IgD-negative memory B cell (primary cell): Measurements from ENCODE around the gene ST3GAL5. TPM values are rescaled to one million over a fixed set of nuclear protein-coding genes. Genes with fewer than 3 reads are reported as not detected.
"Not testable (repeated sequence)": the region's sequence is repeated elsewhere in the genome, so short reads cannot be mapped to it uniquely, and the experiment has no call there.

Experiments used
- H3K27ac Mint-ChIP-seq, 3 donors: one replicate each; pipeline ENCODE4 v1.8.0; 2020 to 2022; ENCODE audit warnings: mild to moderate bottlenecking in 3 of 3, mixed read lengths in 3 of 3, moderate library complexity in 1 of 3
- H3K27me3 Mint-ChIP-seq: one replicate; pipeline ENCODE4 v1.8.0; 2021; ENCODE audit warnings: mixed read lengths
- H3K36me3 Mint-ChIP-seq: one replicate; pipeline ENCODE4 v1.8.0; 2020; ENCODE audit warnings: mild to moderate bottlenecking, mixed read lengths
- H3K4me1 Mint-ChIP-seq, 3 donors: one replicate each; pipeline ENCODE4 v1.8.0; 2020 to 2022; ENCODE audit warnings: mixed read lengths in 3 of 3, mild to moderate bottlenecking in 1 of 3
- H3K4me3 Mint-ChIP-seq, 4 donors: one replicate each; pipeline ENCODE4 v1.8.0; 2020 to 2022; ENCODE audit warnings: mild to moderate bottlenecking in 4 of 4, mixed read lengths in 4 of 4, moderate library complexity in 3 of 4
- H3K9me3 Mint-ChIP-seq, 3 donors: one replicate each; pipeline ENCODE4 v1.8.0; 2020 to 2021; ENCODE audit warnings: mixed read lengths in 3 of 3, mild to moderate bottlenecking in 1 of 3
- polyA plus RNA-seq: library from polyadenylated mRNA; unstranded; fragments of 300-500 nt; fragmentation: Illumina TruSeq; gene quantifications from one replicate; pipeline ENCODE4 v1.2.3, GENCODE V29; 2021

Gene ST3GAL5
- polyA plus RNA-seq = 38.2 TPM

GRCh38 chr2:85888684-85889626 is at the start of gene ST3GAL5:
Gene ST3GAL5 (minus strand): TSS chr2:85888990. CDS start chr2:85888905, 85 bp downstream.
- Mint-ChIP-seq H3K27me3 (no peaks in the 10 kb centered on the region), H3K4me1 (peaks cover 57 to 66% (median 59%) of the 10 kb centered on the region in 3 donors), H3K27ac (peak within 1 kb of the TSS; percentile 94 to 98 (median 96)), H3K4me3 (peak within 1 kb of the TSS; percentile 97 to 100 (median 98)), H3K36me3 (peaks cover 8% of the 10 kb centered on the region), H3K9me3 (no peaks in the 10 kb centered on the region)

GRCh38 chr2:85938456-85938855 is 49.7 kb upstream of the ST3GAL5 start:
- H3K27ac Mint-ChIP-seq = no peak overlapping the region
- no peak overlapping the region for H3K4me3 Mint-ChIP-seq
- peaks cover 3% of the 10 kb centered on the region for H3K27me3 Mint-ChIP-seq
- H3K36me3 Mint-ChIP-seq = no peaks in the 10 kb centered on the region
- peaks cover 0 to 8% (median 3%) of the 10 kb centered on the region in 3 donors for H3K4me1 Mint-ChIP-seq
- H3K9me3 Mint-ChIP-seq = peaks cover 10 to 16% (median 16%) of the 10 kb centered on the region in 3 donors

GRCh38 chr2:85937069-85937439 is 48.3 kb upstream of the ST3GAL5 start:
- Mint-ChIP-seq H3K27ac (no peak overlapping the region), H3K27me3 (peaks cover 3% of the 10 kb centered on the region)

GRCh38 chr2:85936421-85937068 is 47.8 kb upstream of the ST3GAL5 start:
- H3K9me3 Mint-ChIP-seq = peaks cover 1 to 3% (median 2%) of the 10 kb centered on the region in 3 donors
- H3K27me3 Mint-ChIP-seq = peaks cover 3% of the 10 kb centered on the region
- H3K4me1 Mint-ChIP-seq = peaks cover 0 to 14% (median 7%) of the 10 kb centered on the region in 3 donors
- H3K36me3 Mint-ChIP-seq = no peaks in the 10 kb centered on the region
- no peak overlapping the region for H3K4me3 Mint-ChIP-seq
- H3K27ac Mint-ChIP-seq = no peak overlapping the region

More at GRCh38 chr2:85937069-85937439, 48.3 kb upstream of the ST3GAL5 start:
- Mint-ChIP-seq H3K9me3 (peaks cover 4 to 7% (median 6%) of the 10 kb centered on the region in 3 donors), H3K4me3 (no peak overlapping the region), H3K36me3 (no peaks in the 10 kb centered on the region), H3K4me1 (peaks cover 0 to 13% (median 4%) of the 10 kb centered on the region in 3 donors)

GRCh38 chr2:85935746-85936208 is 47.0 kb upstream of the ST3GAL5 start:
- no peak overlapping the region for H3K4me3 Mint-ChIP-seq
- no peaks in the 10 kb centered on the region for H3K9me3 Mint-ChIP-seq
- peaks cover 0 to 14% (median 11%) of the 10 kb centered on the region in 3 donors for H3K4me1 Mint-ChIP-seq
- peaks cover 3% of the 10 kb centered on the region for H3K27me3 Mint-ChIP-seq
- H3K36me3 Mint-ChIP-seq = no peaks in the 10 kb centered on the region
- H3K27ac Mint-ChIP-seq = peak overlapping the region in 1 of 3 donors; percentile 9

- H3K4me3 Mint-ChIP-seq = no peak overlapping the region
- H3K9me3 Mint-ChIP-seq = no peaks in the 10 kb centered on the region
- H3K4me1 Mint-ChIP-seq = peaks cover 0 to 14% (median 11%) of the 10 kb centered on the region in 3 donors
- no peaks in the 10 kb centered on the region for H3K36me3 Mint-ChIP-seq
- peak overlapping the region in 1 of 3 donors; percentile 9 for H3K27ac Mint-ChIP-seq
- peaks cover 3% of the 10 kb centered on the region for H3K27me3 Mint-ChIP-seq
These were observed 46.5 kb upstream of the ST3GAL5 start for GRCh38 chr2:85935170-85935745.

- Mint-ChIP-seq H3K4me1 (peaks cover 0 to 16% (median 11%) of the 10 kb centered on the region in 3 donors), H3K27ac (no peak overlapping the region), H3K9me3 (no peaks in the 10 kb centered on the region), H3K36me3 (no peaks in the 10 kb centered on the region), H3K27me3 (peaks cover 5% of the 10 kb centered on the region), H3K4me3 (no peak overlapping the region)
These were observed 45.2 kb upstream of the ST3GAL5 start for GRCh38 chr2:85933753-85934594.

- H3K4me1 Mint-ChIP-seq = peaks cover 0 to 17% (median 13%) of the 10 kb centered on the region in 3 donors
- H3K27ac Mint-ChIP-seq, H3K9me3 Mint-ChIP-seq, H3K4me3 Mint-ChIP-seq, H3K27me3 Mint-ChIP-seq, H3K36me3 Mint-ChIP-seq: not testable (repeated sequence)
These were observed 42.4 kb upstream of the ST3GAL5 start for GRCh38 chr2:85931151-85931550.

GRCh38 chr2:85930129-85931124 is 41.6 kb upstream of the ST3GAL5 start:
- H3K36me3 Mint-ChIP-seq = peaks cover 1% of the 10 kb centered on the region
- H3K27me3 Mint-ChIP-seq = peaks cover 3% of the 10 kb centered on the region
- H3K4me1 Mint-ChIP-seq = peaks cover 0 to 17% (median 13%) of the 10 kb centered on the region in 3 donors
- no peaks in the 10 kb centered on the region for H3K9me3 Mint-ChIP-seq
- no peak overlapping the region for H3K4me3 Mint-ChIP-seq
- H3K27ac Mint-ChIP-seq = no peak overlapping the region

GRCh38 chr2:85929096-85930050 is 40.6 kb upstream of the ST3GAL5 start:
- Mint-ChIP-seq H3K4me3 (peak overlapping the region in 1 of 4 donors; percentile 14), H3K27me3 (peaks cover 3% of the 10 kb centered on the region), H3K27ac (peak overlapping the region in 1 of 3 donors; percentile 79), H3K36me3 (peaks cover 1% of the 10 kb centered on the region), H3K9me3 (no peaks in the 10 kb centered on the region), H3K4me1 (peaks cover 0 to 24% (median 17%) of the 10 kb centered on the region in 3 donors)

- H3K4me3 Mint-ChIP-seq = no peak overlapping the region
- no peak overlapping the region for H3K27ac Mint-ChIP-seq
- H3K9me3 Mint-ChIP-seq = no peaks in the 10 kb centered on the region
- H3K4me1 Mint-ChIP-seq = peaks cover 0 to 15% (median 14%) of the 10 kb centered on the region in 3 donors
- peaks cover 1% of the 10 kb centered on the region for H3K36me3 Mint-ChIP-seq
- H3K27me3 Mint-ChIP-seq = peaks cover 3% of the 10 kb centered on the region
These were observed 38.3 kb upstream of the ST3GAL5 start for GRCh38 chr2:85926931-85927661.

GRCh38 chr2:85926526-85926925 is 37.7 kb upstream of the ST3GAL5 start:
- H3K4me3 Mint-ChIP-seq = no peak overlapping the region
- no peak overlapping the region for H3K27ac Mint-ChIP-seq
- peaks cover 1% of the 10 kb centered on the region for H3K36me3 Mint-ChIP-seq
- no peaks in the 10 kb centered on the region for H3K9me3 Mint-ChIP-seq
- peaks cover 3% of the 10 kb centered on the region for H3K27me3 Mint-ChIP-seq
- peaks cover 0 to 13% (median 11%) of the 10 kb centered on the region in 3 donors for H3K4me1 Mint-ChIP-seq
